PC-3 (cell line): Measurements from ENCODE around the gene TMED1. TPM values are rescaled to one million over a fixed set of nuclear protein-coding genes. Genes with fewer than 3 reads are reported as not detected.
A peak's percentile ranks its signal among the peaks of the same experiment; 100 is the strongest.

Source experiments
- ATAC-seq: fragments of 200-7000 bp; cut with Tn5 transposase; 2 replicates; pipeline ENCODE4 v1.9.1; 2020; ENCODE audit warnings: mild to moderate bottlenecking, moderate library complexity
- BruUV-seq: library from RNA; stranded (reverse); fragments of 400-500 nt; replicated peaks from 2 replicates; lab custom pipeline; 2021; lab: Mats Ljungman, UMichigan
- CTCF ChIA-PET: fragments of 300-600 bp; sonication (Branson Sonifier 250); formaldehyde crosslinking; loops from one replicate; lab custom pipeline; 2022; ENCODE audit warnings: antibody characterized with exemption; lab: Charles Lee
- POLR2A ChIA-PET: fragments of 300-600 bp; sonication (Branson Sonifier 250); formaldehyde crosslinking; loops from one replicate; lab custom pipeline; 2022; ENCODE audit warnings: antibody characterized with exemption; ENCODE audit not compliant: unreplicated experiment; lab: Charles Lee
- DNase-seq: peaks from one replicate; pipeline ENCODE4 v3.0.0-alpha.2; 2015
- H2AFZ ChIP-seq: fragments of 300-600 bp; sonication (generic); 2 replicates; pipeline ENCODE4 v1.6.0; 2016; ENCODE audit warnings: antibody characterized with exemption, low read length
- H3F3A ChIP-seq: fragments of 300-600 bp; sonication (generic); one replicate; pipeline ENCODE4 v1.6.0; 2017; ENCODE audit warnings: antibody characterized with exemption, low read length, control low read depth, mild to moderate bottlenecking; ENCODE audit not compliant: unreplicated experiment
- H3K27ac ChIP-seq: fragments of 300-600 bp; sonication (generic); 2 replicates; pipeline ENCODE4 v1.5.1; 2016; ENCODE audit warnings: mild to moderate bottlenecking, low read length
- H3K27me3 ChIP-seq: fragments of 300-600 bp; sonication (generic); 2 replicates; pipeline ENCODE4 v1.6.1; 2016; ENCODE audit warnings: low read length, mixed read lengths
- H3K36me3 ChIP-seq: fragments of 300-600 bp; sonication (generic); 2 replicates; pipeline ENCODE4 v1.6.1; 2016; ENCODE audit warnings: low read depth, mixed run types, low read length, mixed read lengths
- H3K4me1 ChIP-seq: fragments of 300-600 bp; sonication (generic); 2 replicates; pipeline ENCODE4 v1.5.1; 2016; ENCODE audit warnings: low read length; ENCODE audit not compliant: insufficient read depth
- H3K4me2 ChIP-seq: fragments of 300-600 bp; sonication (generic); 2 replicates; pipeline ENCODE4 v1.6.0; 2016; ENCODE audit warnings: low read length
- H3K4me3 ChIP-seq: fragments of 300-600 bp; sonication (generic); 2 replicates; pipeline ENCODE4 v1.5.1; 2016; ENCODE audit warnings: mild to moderate bottlenecking, low read length, mixed read lengths
- H3K79me2 ChIP-seq: fragments of 300-600 bp; sonication (generic); 2 replicates; pipeline ENCODE4 v1.6.1; 2017; ENCODE audit warnings: low read length, mixed read lengths
- H3K9ac ChIP-seq: fragments of 300-600 bp; sonication (generic); 2 replicates; pipeline ENCODE4 v1.6.0; 2016; ENCODE audit warnings: mild to moderate bottlenecking, low read length
- H3K9me2 ChIP-seq: fragments of 300-600 bp; sonication (generic); replicated peaks from 2 replicates; pipeline ENCODE4 v1.6.1; 2016; ENCODE audit warnings: mixed run types, low read length, mixed read lengths
- H3K9me3 ChIP-seq: fragments of 300-600 bp; sonication (generic); 2 replicates; pipeline ENCODE4 v1.6.1; 2016; ENCODE audit warnings: low read length, mixed read lengths
- H4K20me1 ChIP-seq: fragments of 300-600 bp; sonication (generic); 2 replicates; pipeline ENCODE4 v1.6.1; 2016; ENCODE audit warnings: low read length, mixed read lengths
- EZH2 ChIP-seq: fragments of 300-600 bp; sonication (generic); IDR thresholded peaks from one replicate; pipeline ENCODE4 v1.6.1; 2017; ENCODE audit warnings: antibody characterized with exemption, mild to moderate bottlenecking, low read length; ENCODE audit not compliant: unreplicated experiment
- EZH2phosphoT487 ChIP-seq: fragments of 300-600 bp; sonication (generic); IDR thresholded peaks from 2 replicates; pipeline ENCODE4 v1.6.1; 2018; ENCODE audit warnings: mild to moderate bottlenecking, antibody characterized with exemption, low read length, borderline replicate concordance
- intact Hi-C: fragments of 100-400 bp; cut with micrococcal nuclease; formaldehyde crosslinking; loops from 2 replicates; pipeline ENCODE4 v1.9.0; 2023
- total RNA-seq: library from RNA; depleted of rRNA; stranded (reverse); fragments of >200 nt; gene quantifications from 2 replicates; pipeline ENCODE4 v1.2.3, GENCODE V29; 2014
- TF ChIP-seq, protein P1 (sequence below): fragments of 300-600 bp; sonication (generic); conservative IDR thresholded peaks from 2 replicates; pipeline ENCODE4 v1.5.1; 2017; ENCODE audit warnings: antibody characterized with exemption, low read depth, mild to moderate bottlenecking, low read length

Gene TMED1
- total RNA-seq, 1 experiment from 2014 or later: 81.2 TPM

DNA sequence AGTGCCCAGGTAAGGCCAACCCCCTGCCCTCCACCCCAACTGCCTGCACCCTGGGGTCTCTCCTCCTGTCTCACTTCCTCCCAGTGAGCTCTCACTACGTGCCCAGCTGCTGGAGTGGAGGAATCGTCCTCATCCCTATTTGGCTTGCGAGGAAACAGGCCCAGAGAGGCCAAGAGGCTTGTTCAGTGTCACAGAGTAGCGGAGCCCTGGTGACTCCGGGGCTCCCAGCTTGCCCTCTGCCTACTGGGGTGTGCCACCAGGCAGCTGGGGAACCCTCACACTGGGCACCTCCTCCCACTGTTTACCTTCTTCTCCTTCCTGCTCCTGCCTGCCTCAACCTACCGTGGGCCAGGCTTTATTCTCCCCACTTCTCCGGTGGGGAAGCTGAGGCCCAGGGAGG, 5.6 kb downstream of the TMED1 start:
- Histone ChIP-seq H3K79me2 (no peaks in the 10 kb centered on the region), H3F3A (no peaks in the 10 kb centered on the region), H3K4me2 (no peak overlapping the region), H3K4me1 (peaks cover 6% of the 10 kb centered on the region), H3K9me2 (no peaks in the 10 kb centered on the region), H3K27ac (no peak overlapping the region), H2AFZ (no peak overlapping the region), H3K9me3 (no peaks in the 10 kb centered on the region), H3K9ac (no peak overlapping the region), H4K20me1 (no peaks in the 10 kb centered on the region), H3K36me3 (peaks cover 25% of the 10 kb centered on the region; the same call in 1 of the 2 replicates), H3K4me3 (no peak overlapping the region), H3K27me3 (no peaks in the 10 kb centered on the region)
- intact Hi-C loops: no loop called here
- POLR2A ChIA-PET: no interaction called here
- no peak for TF ChIP-seq EZH2phosphoT487
- TF ChIP-seq, protein P1, sequence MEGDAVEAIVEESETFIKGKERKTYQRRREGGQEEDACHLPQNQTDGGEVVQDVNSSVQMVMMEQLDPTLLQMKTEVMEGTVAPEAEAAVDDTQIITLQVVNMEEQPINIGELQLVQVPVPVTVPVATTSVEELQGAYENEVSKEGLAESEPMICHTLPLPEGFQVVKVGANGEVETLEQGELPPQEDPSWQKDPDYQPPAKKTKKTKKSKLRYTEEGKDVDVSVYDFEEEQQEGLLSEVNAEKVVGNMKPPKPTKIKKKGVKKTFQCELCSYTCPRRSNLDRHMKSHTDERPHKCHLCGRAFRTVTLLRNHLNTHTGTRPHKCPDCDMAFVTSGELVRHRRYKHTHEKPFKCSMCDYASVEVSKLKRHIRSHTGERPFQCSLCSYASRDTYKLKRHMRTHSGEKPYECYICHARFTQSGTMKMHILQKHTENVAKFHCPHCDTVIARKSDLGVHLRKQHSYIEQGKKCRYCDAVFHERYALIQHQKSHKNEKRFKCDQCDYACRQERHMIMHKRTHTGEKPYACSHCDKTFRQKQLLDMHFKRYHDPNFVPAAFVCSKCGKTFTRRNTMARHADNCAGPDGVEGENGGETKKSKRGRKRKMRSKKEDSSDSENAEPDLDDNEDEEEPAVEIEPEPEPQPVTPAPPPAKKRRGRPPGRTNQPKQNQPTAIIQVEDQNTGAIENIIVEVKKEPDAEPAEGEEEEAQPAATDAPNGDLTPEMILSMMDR: no peak
- no peak for TF ChIP-seq EZH2
- DNase-seq (no peak), ATAC-seq (no peak)
- BruUV-seq: no TSS peak
- CTCF ChIA-PET: no interaction called here

DNA sequence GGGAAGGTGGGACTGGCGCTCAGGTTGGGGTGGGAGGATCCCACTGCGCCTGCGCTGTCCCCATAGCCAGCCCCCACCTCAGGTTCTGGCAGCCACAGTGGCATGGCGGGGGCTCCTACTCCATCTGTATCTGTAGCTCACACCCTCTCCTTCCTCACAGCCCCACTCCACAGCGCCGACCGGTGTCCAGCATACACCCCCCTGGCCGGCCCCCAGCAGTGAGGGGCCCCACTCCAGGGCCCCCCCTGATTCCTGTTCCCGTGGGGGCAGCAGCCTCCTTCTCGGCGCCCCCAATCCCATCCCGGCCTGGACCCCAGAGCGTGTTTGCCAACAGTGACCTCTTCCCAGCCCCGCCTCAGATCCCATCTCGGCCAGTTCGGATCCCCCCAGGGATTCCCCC, 6.0 kb downstream of the TMED1 start:
- no peak overlapping the region for H2AFZ ChIP-seq
- H3K79me2 ChIP-seq: no peaks in the 10 kb centered on the region
- no peaks in the 10 kb centered on the region for H3K9me3 ChIP-seq
- no peaks in the 10 kb centered on the region for H3F3A ChIP-seq
- intact Hi-C loops: no loop called here
- no peak overlapping the region for H3K27ac ChIP-seq
- H3K9me2 ChIP-seq: no peaks in the 10 kb centered on the region
- TF ChIP-seq EZH2 (no peak), EZH2phosphoT487 (no peak)
- TF ChIP-seq, protein P1: no peak
- DNase-seq (no peak), ATAC-seq (no peak)
- no peak overlapping the region for H3K9ac ChIP-seq
- CTCF ChIA-PET: interaction anchor here (1.1 to 1.3 kb wide), 2 partner anchors 34 to 112 kb away, joined by 3 to 4 read pairs; partner anchors contain the start of gene DNM2
- no peak overlapping the region for H3K4me3 ChIP-seq
- H3K36me3 ChIP-seq: peaks cover 26% of the 10 kb centered on the region
- no peaks in the 10 kb centered on the region for H3K27me3 ChIP-seq
- no TSS peak for BruUV-seq
- H4K20me1 ChIP-seq: no peaks in the 10 kb centered on the region
- POLR2A ChIA-PET: no interaction called here
- H3K4me1 ChIP-seq: peaks cover 3% of the 10 kb centered on the region
- H3K4me2 ChIP-seq: no peak overlapping the region

DNA sequence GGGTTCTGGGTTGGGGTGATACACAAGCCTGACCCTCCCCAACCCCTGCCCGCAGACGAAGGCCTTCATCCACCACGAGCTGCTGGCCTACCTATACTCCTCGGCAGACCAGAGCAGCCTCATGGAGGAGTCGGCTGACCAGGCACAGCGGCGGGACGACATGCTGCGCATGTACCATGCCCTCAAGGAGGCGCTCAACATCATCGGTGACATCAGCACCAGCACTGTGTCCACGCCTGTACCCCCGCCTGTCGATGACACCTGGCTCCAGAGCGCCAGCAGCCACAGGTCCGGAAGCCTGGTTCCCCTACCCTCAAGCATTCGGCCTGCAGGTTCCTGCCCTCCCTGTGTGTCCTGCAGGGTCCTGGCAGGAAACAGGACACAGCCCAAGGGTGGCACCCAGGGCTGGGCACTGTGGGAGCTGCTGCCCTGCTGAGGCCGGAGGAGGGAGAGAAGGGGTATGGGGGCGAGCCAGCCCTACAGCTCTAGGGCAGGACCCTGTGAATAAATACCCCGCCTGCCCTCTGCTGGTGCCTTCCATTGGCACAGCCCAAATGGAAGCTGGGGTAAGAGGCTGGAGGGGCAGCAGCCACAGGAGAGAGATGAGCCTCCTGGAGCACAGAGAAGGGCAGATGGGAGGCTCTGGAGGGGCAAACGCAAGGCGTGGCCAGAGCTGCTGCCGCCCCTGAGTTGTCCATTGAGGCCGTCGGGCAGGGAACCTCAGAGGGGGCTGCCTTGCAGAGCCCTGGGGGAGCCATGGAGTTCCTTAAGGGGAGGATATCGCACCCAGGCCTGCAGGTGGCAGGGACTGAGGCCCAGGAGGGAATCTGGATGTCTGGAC, 6.8 kb downstream of the TMED1 start:
- Histone ChIP-seq H3K36me3 (peaks cover 32% of the 10 kb centered on the region), H2AFZ (no peak overlapping the region), H3K4me3 (no peak overlapping the region), H3K9ac (no peak overlapping the region), H3K4me1 (no peaks in the 10 kb centered on the region), H3K9me3 (no peaks in the 10 kb centered on the region), H3K9me2 (no peaks in the 10 kb centered on the region), H4K20me1 (no peaks in the 10 kb centered on the region), H3K27me3 (no peaks in the 10 kb centered on the region), H3K27ac (no peak overlapping the region), H3F3A (no peaks in the 10 kb centered on the region), H3K79me2 (no peaks in the 10 kb centered on the region), H3K4me2 (no peak overlapping the region)
- ATAC-seq: peak; percentile 46
- intact Hi-C loops: no loop called here
- ChIA-PET CTCF (interaction anchor here (0.6 to 1.3 kb wide), 5 partner anchors 8 to 130 kb away, joined by 3 to 4 read pairs (median 3); partner anchors contain the start of gene DNM2), POLR2A (no interaction called here)
- no peak for TF ChIP-seq EZH2
- TF ChIP-seq, protein P1: peak; percentile 48
- BruUV-seq: no TSS peak
- DNase-seq: peak; percentile 35
